CD4-positive, alpha-beta T cell (primary cell): ENCODE measurements around the gene STX1A. TPM values are rescaled to one million over a fixed set of nuclear protein-coding genes. Genes with fewer than 3 reads are reported as not detected.

Experiments used
- ATAC-seq: fragments of 200-7000 bp; cut with Tn5 transposase; one replicate; pipeline ENCODE4 v1.10.0; 2022; ENCODE audit warnings: mild to moderate bottlenecking; ENCODE audit not compliant: poor library complexity
- CTCF ChIA-PET: fragments of 350-600 bp; sonication (Branson Sonifier 250); formaldehyde crosslinking; loops from one replicate; lab custom pipeline; 2021; ENCODE audit warnings: antibody characterized with exemption, inconsistent platforms; lab: Charles Lee
- POLR2A ChIA-PET: fragments of 350-600 bp; sonication (Branson Sonifier 250); formaldehyde crosslinking; loops from one replicate; lab custom pipeline; 2021; ENCODE audit warnings: antibody characterized with exemption, inconsistent platforms; lab: Charles Lee
- DNase-seq, 14 experiments: peaks; one replicate each; pipeline ENCODE4 v3.0.0-alpha.2; 2013 to 2020; ENCODE audit warnings: mixed read lengths in 2 of 14
- H3K27ac ChIP-seq, 2 donors: one replicate each; pipeline versions ENCODE4 v1.5.1 to v1.7.0; 2013; ENCODE audit warnings: low read length in 2 of 2, low read depth in 1 of 2, mild to moderate bottlenecking in 1 of 2
- H3K27me3 ChIP-seq, 2 experiments: 1 replicate in 1 of 2; 2 replicates in 1 of 2; pipeline versions ENCODE4 v1.6.1 to v1.7.0; 2013; ENCODE audit warnings: low read length in 2 of 2, control low read depth in 1 of 2, mild to moderate bottlenecking in 1 of 2, moderate library complexity in 1 of 2; ENCODE audit not compliant: insufficient read depth in 2 of 2, control insufficient read depth in 1 of 2
- H3K36me3 ChIP-seq: one replicate; pipeline ENCODE4 v1.6.1; 2013; ENCODE audit warnings: low read length, control low read depth; ENCODE audit not compliant: insufficient read depth
- H3K4me1 ChIP-seq: one replicate; pipeline ENCODE4 v1.6.1; 2013; ENCODE audit warnings: low read length, control low read depth; ENCODE audit not compliant: insufficient read depth
- H3K4me3 ChIP-seq: one replicate; pipeline ENCODE4 v1.5.1; 2013; ENCODE audit warnings: mild to moderate bottlenecking, low read length, moderate library complexity
- H3K9me3 ChIP-seq, 2 experiments: 1 replicate in 1 of 2; 2 replicates in 1 of 2; pipeline versions ENCODE4 v1.6.1 to v1.7.0; 2013; ENCODE audit warnings: low read length in 2 of 2, mild to moderate bottlenecking in 2 of 2, control low read depth in 1 of 2, moderate library complexity in 1 of 2; ENCODE audit not compliant: control insufficient read depth in 1 of 2, insufficient read depth in 1 of 2
- H3K27ac Mint-ChIP-seq: one replicate; pipeline ENCODE4 v1.8.0; 2020; ENCODE audit warnings: mixed read lengths
- H3K27me3 Mint-ChIP-seq: one replicate; pipeline ENCODE4 v1.8.0; 2021; ENCODE audit warnings: mixed read lengths
- H3K36me3 Mint-ChIP-seq: one replicate; pipeline ENCODE4 v1.8.0; 2021; ENCODE audit warnings: low read depth, mixed read lengths
- H3K4me1 Mint-ChIP-seq: one replicate; pipeline ENCODE4 v1.8.0; 2021; ENCODE audit warnings: low read depth, mixed read lengths
- H3K4me3 Mint-ChIP-seq: one replicate; pipeline ENCODE4 v1.8.0; 2020; ENCODE audit warnings: mild to moderate bottlenecking, mixed read lengths
- H3K9me3 Mint-ChIP-seq: one replicate; pipeline ENCODE4 v1.8.0; 2020; ENCODE audit warnings: mixed read lengths
- intact Hi-C, 2 experiments: fragments of 100-400 bp; cut with DNase I in 1 of 2; cut with micrococcal nuclease in 1 of 2; formaldehyde crosslinking; loops; one replicate each; pipeline versions ENCODE4 v1.15.1 to v1.9.0; 2023 to 2025; cut with DNase I, micrococcal nuclease
- total RNA-seq, 174 experiments: library from RNA in 2 of 174; stranded (reverse) in 2 of 174; gene quantifications; one replicate each; pipeline ENCODE4 v1.2.3 and lab custom pipeline; 2021 to 2026
- TF ChIP-seq, protein P1 (sequence below): fragments of 200-600 bp; IDR thresholded peaks from one replicate; pipeline ENCODE4 v1.8.0; 2022; ENCODE audit warnings: antibody characterized with exemption, mild to moderate bottlenecking

STX1A gene
- total RNA-seq, 2 experiments from 2014 or later: 15.5 to 20.7 TPM

DNA sequence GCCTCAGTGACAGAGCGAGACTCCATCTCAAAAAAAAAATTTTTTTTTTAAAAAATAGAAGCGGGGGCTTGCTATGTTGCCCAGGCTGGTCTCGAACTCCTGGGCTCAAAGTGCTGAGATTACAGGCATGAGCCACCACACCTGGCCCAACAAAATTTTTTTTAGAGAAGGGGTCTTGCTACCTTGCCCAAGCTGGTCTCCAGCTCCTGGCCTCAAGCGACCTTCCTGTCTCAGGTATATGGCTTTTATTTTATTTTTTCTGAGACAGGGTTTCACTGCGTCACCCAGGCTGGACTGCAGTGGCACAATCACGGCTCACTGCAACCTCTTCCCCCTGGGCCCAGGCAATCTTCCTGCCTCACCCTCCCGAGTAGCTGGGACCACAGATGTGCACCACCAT, 20.7 kb upstream of the STX1A start:
- TF ChIP-seq, protein P1, sequence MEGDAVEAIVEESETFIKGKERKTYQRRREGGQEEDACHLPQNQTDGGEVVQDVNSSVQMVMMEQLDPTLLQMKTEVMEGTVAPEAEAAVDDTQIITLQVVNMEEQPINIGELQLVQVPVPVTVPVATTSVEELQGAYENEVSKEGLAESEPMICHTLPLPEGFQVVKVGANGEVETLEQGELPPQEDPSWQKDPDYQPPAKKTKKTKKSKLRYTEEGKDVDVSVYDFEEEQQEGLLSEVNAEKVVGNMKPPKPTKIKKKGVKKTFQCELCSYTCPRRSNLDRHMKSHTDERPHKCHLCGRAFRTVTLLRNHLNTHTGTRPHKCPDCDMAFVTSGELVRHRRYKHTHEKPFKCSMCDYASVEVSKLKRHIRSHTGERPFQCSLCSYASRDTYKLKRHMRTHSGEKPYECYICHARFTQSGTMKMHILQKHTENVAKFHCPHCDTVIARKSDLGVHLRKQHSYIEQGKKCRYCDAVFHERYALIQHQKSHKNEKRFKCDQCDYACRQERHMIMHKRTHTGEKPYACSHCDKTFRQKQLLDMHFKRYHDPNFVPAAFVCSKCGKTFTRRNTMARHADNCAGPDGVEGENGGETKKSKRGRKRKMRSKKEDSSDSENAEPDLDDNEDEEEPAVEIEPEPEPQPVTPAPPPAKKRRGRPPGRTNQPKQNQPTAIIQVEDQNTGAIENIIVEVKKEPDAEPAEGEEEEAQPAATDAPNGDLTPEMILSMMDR: no peak
- no peak overlapping the region for H3K4me3 ChIP-seq
- no peak for ATAC-seq
- POLR2A ChIA-PET: interaction anchor here (0.8 to 2.6 kb wide), 2 partner anchors 162 to 218 kb away, joined by 3 to 13 read pairs; partner anchors contain the start of genes BAZ1B and TBL2
- no peak overlapping the region for H3K27ac ChIP-seq
- H3K27ac Mint-ChIP-seq: peak overlapping the region; percentile 55
- CTCF ChIA-PET: interaction anchor here (0.7 to 1.0 kb wide), 2 partner anchors 15 to 161 kb away, joined by 3 read pairs; no protein-coding TSS in a partner anchor
- H3K36me3 ChIP-seq: peaks cover 13% of the 10 kb centered on the region
- no peaks in the 10 kb centered on the region for H3K27me3 ChIP-seq
- peaks cover 4% of the 10 kb centered on the region for H3K36me3 Mint-ChIP-seq
- H3K9me3 ChIP-seq: no peaks in the 10 kb centered on the region
- intact Hi-C loops: loop anchor here in 1 of 2 experiments (2.0 kb wide), 1 partner anchor 103 kb away; the partner anchor contains the start of gene METTL27
- peaks cover 21% of the 10 kb centered on the region for H3K4me1 ChIP-seq
- H3K4me1 Mint-ChIP-seq: peaks cover 11% of the 10 kb centered on the region
- no peak for DNase-seq
- no peaks in the 10 kb centered on the region for H3K27me3 Mint-ChIP-seq
- H3K9me3 Mint-ChIP-seq: no peaks in the 10 kb centered on the region
- peak overlapping the region; percentile 54 for H3K4me3 Mint-ChIP-seq

DNA sequence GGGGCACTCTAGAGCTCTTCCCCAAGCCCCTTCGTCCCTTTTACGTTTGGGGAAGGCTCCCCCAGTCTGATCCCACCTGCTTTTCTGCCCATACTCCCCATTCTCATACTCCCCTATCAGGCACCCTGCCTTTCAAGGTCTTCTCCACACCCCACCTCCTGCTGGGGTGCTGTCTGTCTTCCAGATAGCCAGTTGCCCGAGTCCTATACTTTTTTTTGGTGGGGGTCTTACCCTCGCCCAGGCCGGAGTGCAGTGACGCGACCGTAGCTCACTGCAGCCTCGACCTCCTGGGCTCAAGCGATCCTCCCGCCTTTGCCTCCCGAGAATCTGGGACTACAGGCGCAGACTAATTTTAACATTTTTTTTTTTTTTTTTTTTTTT, 19.9 kb upstream of the STX1A start:
- intact Hi-C loops: loop anchor here (2.0 to 10.0 kb wide), 8 partner anchors 21 to 915 kb away; partner anchors contain the start of genes BAZ1B (in 1 of the 2), EIF4H (in 1 of the 2), LIMK1 (in 1 of the 2) and STX1A (in 1 of the 2)
- DNase-seq (no peak), ATAC-seq (no peak)
- POLR2A ChIA-PET: interaction anchor here (1.4 to 2.6 kb wide), 7 partner anchors 20 to 217 kb away, joined by 5 to 14 read pairs (median 8); partner anchors contain the start of genes BAZ1B, BCL7B, METTL27 and STX1A
- Mint-ChIP-seq H3K36me3 (peaks cover 4% of the 10 kb centered on the region), H3K4me3 (peak overlapping the region; percentile 94), H3K4me1 (peaks cover 17% of the 10 kb centered on the region), H3K9me3 (no peaks in the 10 kb centered on the region), H3K27ac (peak overlapping the region; percentile 92), H3K27me3 (no peaks in the 10 kb centered on the region)
- Histone ChIP-seq H3K27ac (peak overlapping the region; percentile 69 to 85), H3K9me3 (peaks cover 0 to 5% of the 10 kb centered on the region in 2 experiments), H3K4me1 (peaks cover 29% of the 10 kb centered on the region), H3K4me3 (peak overlapping the region; percentile 86), H3K27me3 (no peaks in the 10 kb centered on the region), H3K36me3 (peaks cover 13% of the 10 kb centered on the region)
- CTCF ChIA-PET: interaction anchor here (0.7 to 2.3 kb wide), 3 partner anchors 116 to 160 kb away, joined by 3 to 9 read pairs (median 4); no protein-coding TSS in a partner anchor
- TF ChIP-seq, protein P1: no peak

DNA sequence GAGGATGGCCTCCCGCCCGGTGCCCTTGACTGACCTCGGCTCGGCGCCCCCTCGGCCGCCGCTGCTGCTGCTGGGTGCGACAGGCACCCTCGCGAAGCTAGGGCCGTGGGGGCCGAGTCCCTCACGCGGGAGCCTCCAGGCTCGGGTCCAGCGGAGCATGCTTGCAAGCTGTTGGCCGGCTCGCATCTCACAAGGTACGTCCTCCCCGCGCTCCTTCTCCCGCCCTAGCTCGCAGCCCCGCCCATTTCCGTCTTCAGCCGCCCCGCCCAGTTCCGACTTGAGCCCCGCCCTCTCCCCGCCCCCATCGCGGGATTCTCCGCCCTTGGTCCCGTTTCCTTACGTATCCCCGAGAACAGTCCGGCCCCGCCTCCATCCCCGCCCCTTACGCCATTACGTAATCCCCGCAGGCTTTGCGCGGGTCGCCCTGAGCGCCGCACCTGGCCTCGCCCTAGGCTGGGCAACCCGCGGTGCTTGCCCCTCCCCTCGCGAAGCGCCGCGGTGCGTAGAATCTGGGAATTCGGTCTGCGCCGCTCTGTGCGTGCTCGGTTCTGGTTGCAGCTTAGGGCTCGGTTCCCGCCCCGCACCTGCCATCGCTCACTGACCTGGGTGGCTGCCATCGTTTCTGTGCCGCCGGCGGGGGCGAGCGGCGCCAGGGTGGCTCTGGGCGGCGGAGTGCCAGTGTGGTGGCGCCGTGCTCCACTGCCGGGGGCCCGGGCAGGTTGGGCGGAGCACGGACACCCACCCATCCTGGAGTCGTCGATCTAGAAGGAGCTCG, 19.3 kb upstream of the STX1A start, which contains the start of gene ABHD11:
Gene ABHD11 (minus strand): TSS at position 191 of the 775 bp plus-strand sequence. CDS start 32 bp downstream, at position 159.
- Mint-ChIP-seq H3K36me3 (peaks cover 4% of the 10 kb centered on the region), H3K27me3 (no peaks in the 10 kb centered on the region), H3K27ac (peak within 1 kb of the TSS; percentile 92), H3K4me1 (peaks cover 17% of the 10 kb centered on the region), H3K9me3 (no peaks in the 10 kb centered on the region), H3K4me3 (peak within 1 kb of the TSS; percentile 94)
- CTCF ChIA-PET: interaction anchor here (0.9 to 2.3 kb wide), 3 partner anchors 13 to 132 kb away, joined by 3 to 9 read pairs (median 4); no protein-coding TSS in a partner anchor
- Histone ChIP-seq H3K27ac (peak within 1 kb of the TSS; percentile 69 to 85), H3K27me3 (no peaks in the 10 kb centered on the region), H3K4me1 (peaks cover 29% of the 10 kb centered on the region), H3K36me3 (peaks cover 13% of the 10 kb centered on the region), H3K4me3 (peak within 1 kb of the TSS; percentile 86), H3K9me3 (peaks cover 0 to 5% of the 10 kb centered on the region in 2 experiments)
- POLR2A ChIA-PET: interaction anchor here (0.6 to 2.6 kb wide), 13 partner anchors 10 to 217 kb away, joined by 3 to 14 read pairs (median 5); partner anchors contain the start of genes BAZ1B, BCL7B, METTL27 and STX1A
- intact Hi-C loops: loop anchor here (1.0 to 10.0 kb wide), 10 partner anchors 18 to 914 kb away; partner anchors contain the start of genes VPS37D (in 2 of the 2), BAZ1B (in 1 of the 2), EIF4H (in 1 of the 2) and LIMK1 (in 1 of the 2)
- TF ChIP-seq, protein P1: no peak
- ATAC-seq: peak; percentile 87
- peak; percentile 96 to 100 (median 99) for DNase-seq
